ENCODE results near the gene IKBKG.

The IKBKG gene

DNA sequence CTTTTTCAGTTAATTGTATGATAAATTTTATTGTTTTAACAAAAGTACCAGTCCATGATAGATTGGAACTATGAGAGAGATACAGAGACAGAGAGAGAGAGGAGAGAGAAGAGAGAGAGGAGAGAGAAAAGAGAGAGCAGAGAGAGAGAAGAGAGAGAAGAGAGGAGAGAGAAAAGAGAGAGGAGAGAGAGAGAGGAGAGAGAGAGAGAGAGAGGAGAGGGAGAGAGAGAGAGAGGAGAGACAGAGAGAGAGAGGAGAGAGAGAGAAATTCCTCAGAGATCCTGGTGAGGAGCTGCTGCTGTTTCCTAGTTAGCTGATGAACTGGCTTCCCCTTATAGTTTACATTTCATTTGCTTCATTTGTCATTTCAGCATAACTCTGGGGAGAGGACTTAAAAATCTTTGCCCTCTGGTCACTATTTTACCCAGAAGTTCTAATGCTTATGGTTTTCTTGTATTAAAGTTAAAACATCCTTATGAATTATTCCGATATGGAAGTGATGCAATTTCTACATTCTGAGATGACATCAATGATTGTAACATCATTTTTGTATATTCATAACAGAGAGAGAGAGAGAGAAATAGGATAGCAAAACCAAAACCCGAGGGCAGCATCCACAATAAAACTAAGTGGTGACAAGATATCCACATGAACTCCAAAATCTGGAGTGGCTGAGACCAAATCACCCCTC lies 48.3 kb downstream of the IKBKG start:
- H3K27ac ChIP-seq (ENCODE audit: low read depth, low read length, severe bottlenecking): no peak overlapping the region
- no peak overlapping the region for H3K4me3 ChIP-seq (ENCODE audit: extremely low read depth, insufficient read depth, low read length, poor library complexity, severe bottlenecking)
- WGBS, 2 experiments (ENCODE audit: insufficient coverage in 2 of 2): no CpG with 5 or more reads among the region's 2 CpGs
- no peaks in the 10 kb centered on the region for H3K36me3 ChIP-seq (ENCODE audit: control insufficient read depth, insufficient read depth, low read length)
- no peaks in the 10 kb centered on the region for H3K9me3 ChIP-seq (ENCODE audit: control insufficient read depth, low read length)
- H3K4me1 ChIP-seq (ENCODE audit: control insufficient read depth, insufficient read depth, low read length, poor library complexity, severe bottlenecking): peaks cover 2% of the 10 kb centered on the region

DNA sequence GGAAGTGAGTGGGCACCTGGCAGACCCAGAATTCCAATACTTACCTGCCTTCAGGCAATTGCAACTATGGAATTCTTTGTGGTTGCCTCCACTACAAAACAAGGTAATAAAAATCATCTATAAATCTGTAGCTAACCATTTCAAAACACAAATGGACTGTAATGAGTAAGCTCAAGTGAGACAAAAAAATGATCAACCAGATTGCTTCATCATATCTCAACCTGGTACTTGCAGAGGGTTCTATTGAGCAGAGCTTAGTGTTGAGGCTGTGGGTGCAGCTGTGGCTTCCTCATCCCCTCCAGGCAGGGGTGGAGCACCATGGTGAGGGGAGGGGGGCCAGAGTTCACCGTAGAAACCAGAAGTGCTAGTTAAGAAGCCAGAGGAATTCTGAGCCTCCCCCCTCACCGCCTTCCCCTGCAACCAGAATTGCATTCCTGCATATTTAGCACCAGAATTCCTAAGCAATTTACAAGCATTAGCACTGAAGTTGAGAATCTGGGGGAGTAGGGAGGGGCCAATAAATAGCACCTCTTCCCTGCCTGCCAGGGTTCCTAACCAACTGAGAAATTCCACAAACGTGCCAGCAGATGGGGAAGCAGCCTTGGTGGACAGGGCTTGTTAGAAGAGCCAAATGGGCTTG lies 49.0 kb downstream of the IKBKG start:
- Histone ChIP-seq H3K36me3 (ENCODE audit: control insufficient read depth, insufficient read depth, low read length) (no peaks in the 10 kb centered on the region), H3K4me1 (ENCODE audit: control insufficient read depth, insufficient read depth, low read length, poor library complexity, severe bottlenecking) (peaks cover 2% of the 10 kb centered on the region), H3K4me3 (ENCODE audit: extremely low read depth, insufficient read depth, low read length, poor library complexity, severe bottlenecking) (no peak overlapping the region), H3K9me3 (ENCODE audit: control insufficient read depth, low read length) (no peaks in the 10 kb centered on the region), H3K27ac (ENCODE audit: low read depth, low read length, severe bottlenecking) (no peak overlapping the region)
- no CpG with 5 or more reads among the region's 3 CpGs for WGBS, 2 experiments (ENCODE audit: insufficient coverage in 2 of 2)

DNA sequence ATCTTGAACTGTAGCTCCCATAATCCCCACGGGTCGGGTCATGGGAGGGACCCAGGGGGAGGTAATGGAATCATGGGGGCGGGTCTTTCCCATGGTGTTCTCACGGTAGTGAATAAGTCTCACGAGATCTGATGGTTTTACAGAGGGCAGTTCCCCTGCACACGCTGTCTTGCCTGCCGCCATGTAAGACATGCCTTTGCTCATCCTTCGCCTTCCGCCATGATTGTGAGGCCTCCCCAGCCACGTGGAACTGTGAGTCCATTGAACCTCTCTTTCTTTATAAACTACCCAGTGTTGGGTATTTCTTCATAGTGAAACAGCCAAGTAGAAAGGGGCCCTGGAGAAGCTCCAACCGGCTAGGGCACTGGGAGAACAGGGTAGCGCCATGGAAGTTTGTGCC lies 49.8 kb downstream of the IKBKG start:
- peaks cover 2% of the 10 kb centered on the region for H3K4me1 ChIP-seq (ENCODE audit: control insufficient read depth, insufficient read depth, low read length, poor library complexity, severe bottlenecking)
- H3K27ac ChIP-seq (ENCODE audit: low read depth, low read length, severe bottlenecking): no peak overlapping the region
- no peak overlapping the region for H3K4me3 ChIP-seq (ENCODE audit: extremely low read depth, insufficient read depth, low read length, poor library complexity, severe bottlenecking)
- WGBS, 2 experiments (ENCODE audit: insufficient coverage in 2 of 2): 85 to 96% methylated on average over 4 to 6 of the region's 12 CpGs
- no peaks in the 10 kb centered on the region for H3K36me3 ChIP-seq (ENCODE audit: control insufficient read depth, insufficient read depth, low read length)
- H3K9me3 ChIP-seq (ENCODE audit: control insufficient read depth, low read length): no peaks in the 10 kb centered on the region

DNA sequence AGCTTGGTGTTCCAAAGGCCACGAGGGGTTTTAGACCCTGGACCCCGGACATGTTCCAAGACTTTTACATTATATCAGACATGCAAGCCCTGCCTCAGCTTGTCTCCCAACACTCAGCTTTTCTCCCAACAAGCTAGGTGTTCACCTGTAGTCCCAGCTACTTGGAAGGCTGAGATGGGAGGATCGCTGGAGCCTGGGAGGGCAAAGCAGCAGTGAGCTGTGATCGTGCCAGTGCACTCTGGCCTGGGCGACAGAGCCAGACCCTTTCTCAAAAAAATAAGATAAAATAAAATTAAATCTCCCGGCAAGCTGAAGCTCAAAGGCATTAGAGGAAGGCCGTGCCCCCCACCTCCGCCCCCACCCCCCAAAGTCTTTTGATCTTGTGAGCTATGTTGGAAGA lies 51.2 kb downstream of the IKBKG start:
- 100% methylated on average over 1 of the region's 8 CpGs; no CpG with 5 or more reads in 1 of the 2 experiments for WGBS, 2 experiments (ENCODE audit: insufficient coverage in 2 of 2)
- no peak overlapping the region for H3K4me3 ChIP-seq (ENCODE audit: extremely low read depth, insufficient read depth, low read length, poor library complexity, severe bottlenecking)

DNA sequence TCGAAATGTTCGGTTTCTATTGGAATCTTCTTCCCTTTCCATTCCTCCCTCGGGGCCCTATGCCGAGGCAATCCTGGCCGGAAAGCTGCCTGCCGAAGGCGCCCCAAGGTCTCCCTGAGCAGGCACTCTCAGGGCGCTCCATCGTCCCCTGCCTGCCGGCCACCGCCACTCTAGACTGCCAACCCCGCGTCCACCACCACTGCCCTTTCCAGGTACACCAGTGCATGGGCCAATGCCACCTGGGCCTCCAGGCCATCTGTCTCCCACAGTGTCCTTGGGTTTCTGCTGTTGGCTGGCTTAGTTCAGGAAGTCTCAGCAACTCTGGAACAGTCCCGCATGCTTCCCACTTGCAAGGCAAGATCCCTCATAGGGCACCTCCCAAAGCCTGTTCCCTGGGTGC lies 52.1 kb downstream of the IKBKG start:
- Histone ChIP-seq H3K4me1 (ENCODE audit: control insufficient read depth, insufficient read depth, low read length, poor library complexity, severe bottlenecking) (peaks cover 2% of the 10 kb centered on the region), H3K36me3 (ENCODE audit: control insufficient read depth, insufficient read depth, low read length) (no peaks in the 10 kb centered on the region), H3K9me3 (ENCODE audit: control insufficient read depth, low read length) (no peaks in the 10 kb centered on the region), H3K4me3 (ENCODE audit: extremely low read depth, insufficient read depth, low read length, poor library complexity, severe bottlenecking) (no peak overlapping the region), H3K27ac (ENCODE audit: low read depth, low read length, severe bottlenecking) (no peak overlapping the region)
- WGBS, 2 experiments (ENCODE audit: insufficient coverage in 2 of 2): 100% methylated on average over 3 to 12 of the region's 14 CpGs

More for the DNA sequence above, 51.2 kb downstream of the IKBKG start:
- Histone ChIP-seq H3K27ac (ENCODE audit: low read depth, low read length, severe bottlenecking) (no peak overlapping the region), H3K9me3 (ENCODE audit: control insufficient read depth, low read length) (no peaks in the 10 kb centered on the region), H3K36me3 (ENCODE audit: control insufficient read depth, insufficient read depth, low read length) (no peaks in the 10 kb centered on the region), H3K4me1 (ENCODE audit: control insufficient read depth, insufficient read depth, low read length, poor library complexity, severe bottlenecking) (peaks cover 2% of the 10 kb centered on the region)

DNA sequence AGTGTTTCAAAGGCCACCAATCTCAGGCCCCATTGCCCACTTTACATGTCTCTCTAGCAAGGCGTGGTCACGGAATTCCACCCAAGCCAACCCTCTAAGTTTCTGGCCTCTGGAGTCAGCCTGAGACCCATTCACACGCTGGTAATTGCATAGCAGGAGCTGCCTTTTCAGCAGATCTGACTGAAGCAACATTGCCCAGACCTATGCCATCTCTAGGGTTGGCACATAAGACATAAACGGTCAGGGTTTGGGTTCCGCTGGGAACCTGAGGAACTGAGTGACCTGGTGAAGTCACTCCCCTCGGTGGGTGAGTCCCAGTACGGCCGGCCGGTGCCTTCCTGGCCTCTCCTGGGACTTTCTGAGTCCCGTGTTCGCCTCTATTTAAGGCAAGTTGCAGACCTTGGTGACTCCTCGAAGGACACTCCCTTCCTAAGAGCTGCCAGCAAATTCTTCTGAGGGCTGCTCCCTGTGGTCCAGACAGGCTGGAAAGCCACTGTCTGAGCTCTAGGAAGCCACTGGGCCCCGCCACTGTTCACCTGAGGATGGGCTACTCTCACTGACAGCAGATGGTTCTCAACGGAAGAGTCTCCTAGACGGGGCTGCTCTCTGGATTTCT lies 53.4 kb downstream of the IKBKG start:
- H3K27ac ChIP-seq (ENCODE audit: low read depth, low read length, severe bottlenecking): no peak overlapping the region
- H3K4me3 ChIP-seq (ENCODE audit: extremely low read depth, insufficient read depth, low read length, poor library complexity, severe bottlenecking): no peak overlapping the region
- H3K9me3 ChIP-seq (ENCODE audit: control insufficient read depth, low read length): no peaks in the 10 kb centered on the region
- H3K36me3 ChIP-seq (ENCODE audit: control insufficient read depth, insufficient read depth, low read length): no peaks in the 10 kb centered on the region
- WGBS, 2 experiments (ENCODE audit: insufficient coverage in 2 of 2): 95 to 96% methylated on average over 5 to 11 of the region's 15 CpGs
- peaks cover 2% of the 10 kb centered on the region for H3K4me1 ChIP-seq (ENCODE audit: control insufficient read depth, insufficient read depth, low read length, poor library complexity, severe bottlenecking)

DNA sequence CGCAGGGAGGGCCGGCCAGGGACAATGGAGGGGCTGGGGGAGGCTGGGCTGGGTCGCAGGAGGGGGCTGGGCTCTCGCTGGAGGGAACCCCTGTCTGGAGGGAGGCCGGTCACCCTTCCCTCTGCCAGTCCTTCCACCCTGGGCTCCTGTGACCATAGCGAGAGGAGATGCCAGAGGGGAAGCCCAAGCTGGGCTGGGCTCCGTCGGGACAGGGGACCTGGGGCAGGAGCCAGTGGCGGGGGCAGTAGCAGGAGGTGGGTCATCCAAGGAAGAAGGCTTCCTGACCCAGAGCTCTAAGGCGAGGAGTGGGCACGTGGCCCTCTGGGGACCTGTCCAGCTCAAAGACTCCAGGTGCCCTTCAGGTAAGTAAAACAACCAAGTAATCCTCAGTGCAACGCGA lies 54.8 kb downstream of the IKBKG start:
- Histone ChIP-seq H3K4me3 (ENCODE audit: extremely low read depth, insufficient read depth, low read length, poor library complexity, severe bottlenecking) (no peak overlapping the region), H3K27ac (ENCODE audit: low read depth, low read length, severe bottlenecking) (no peak overlapping the region), H3K36me3 (ENCODE audit: control insufficient read depth, insufficient read depth, low read length) (no peaks in the 10 kb centered on the region), H3K9me3 (ENCODE audit: control insufficient read depth, low read length) (no peaks in the 10 kb centered on the region), H3K4me1 (ENCODE audit: control insufficient read depth, insufficient read depth, low read length, poor library complexity, severe bottlenecking) (peaks cover 2% of the 10 kb centered on the region)
- 67% methylated on average over 3 of the region's 13 CpGs; no CpG with 5 or more reads in 1 of the 2 experiments for WGBS, 2 experiments (ENCODE audit: insufficient coverage in 2 of 2)

DNA sequence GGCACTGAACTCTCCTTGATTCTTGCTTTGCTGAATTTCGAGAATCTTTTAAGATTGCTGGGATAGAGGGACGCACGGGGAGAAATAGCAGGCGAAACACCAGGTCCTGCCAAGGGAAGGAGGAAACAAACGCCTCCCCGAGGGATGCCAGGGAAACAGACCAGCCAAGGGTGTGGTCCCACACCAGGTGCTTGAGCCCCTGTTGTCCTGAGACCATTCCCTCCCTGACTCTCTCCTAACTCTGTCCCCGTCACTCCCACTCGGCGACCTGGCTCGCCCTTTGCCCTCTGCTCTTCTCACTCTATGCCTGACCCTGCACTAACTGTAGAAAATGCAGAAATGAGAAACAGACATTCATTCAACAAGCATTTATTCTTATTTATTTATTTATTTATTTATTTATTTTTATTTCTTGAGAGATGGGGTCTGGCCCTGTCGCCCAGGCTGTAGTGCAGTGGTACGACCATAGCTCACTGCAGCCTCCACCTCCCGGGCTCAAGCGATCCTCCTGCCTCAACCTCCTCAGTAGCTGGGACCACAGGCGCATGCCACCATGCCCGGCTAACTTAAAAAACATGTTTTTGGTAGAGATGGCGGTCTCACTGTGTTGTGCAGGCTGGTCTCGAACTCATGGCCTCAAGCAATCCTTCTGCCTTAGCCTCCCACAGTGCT lies 55.5 kb downstream of the IKBKG start:
- 92 to 93% methylated on average over 6 to 7 of the region's 18 CpGs for WGBS, 2 experiments (ENCODE audit: insufficient coverage in 2 of 2)
- Histone ChIP-seq H3K4me3 (ENCODE audit: extremely low read depth, insufficient read depth, low read length, poor library complexity, severe bottlenecking) (no peak overlapping the region), H3K36me3 (ENCODE audit: control insufficient read depth, insufficient read depth, low read length) (no peaks in the 10 kb centered on the region), H3K27ac (ENCODE audit: low read depth, low read length, severe bottlenecking) (no peak overlapping the region), H3K4me1 (ENCODE audit: control insufficient read depth, insufficient read depth, low read length, poor library complexity, severe bottlenecking) (peaks cover 2% of the 10 kb centered on the region), H3K9me3 (ENCODE audit: control insufficient read depth, low read length) (no peaks in the 10 kb centered on the region)

DNA sequence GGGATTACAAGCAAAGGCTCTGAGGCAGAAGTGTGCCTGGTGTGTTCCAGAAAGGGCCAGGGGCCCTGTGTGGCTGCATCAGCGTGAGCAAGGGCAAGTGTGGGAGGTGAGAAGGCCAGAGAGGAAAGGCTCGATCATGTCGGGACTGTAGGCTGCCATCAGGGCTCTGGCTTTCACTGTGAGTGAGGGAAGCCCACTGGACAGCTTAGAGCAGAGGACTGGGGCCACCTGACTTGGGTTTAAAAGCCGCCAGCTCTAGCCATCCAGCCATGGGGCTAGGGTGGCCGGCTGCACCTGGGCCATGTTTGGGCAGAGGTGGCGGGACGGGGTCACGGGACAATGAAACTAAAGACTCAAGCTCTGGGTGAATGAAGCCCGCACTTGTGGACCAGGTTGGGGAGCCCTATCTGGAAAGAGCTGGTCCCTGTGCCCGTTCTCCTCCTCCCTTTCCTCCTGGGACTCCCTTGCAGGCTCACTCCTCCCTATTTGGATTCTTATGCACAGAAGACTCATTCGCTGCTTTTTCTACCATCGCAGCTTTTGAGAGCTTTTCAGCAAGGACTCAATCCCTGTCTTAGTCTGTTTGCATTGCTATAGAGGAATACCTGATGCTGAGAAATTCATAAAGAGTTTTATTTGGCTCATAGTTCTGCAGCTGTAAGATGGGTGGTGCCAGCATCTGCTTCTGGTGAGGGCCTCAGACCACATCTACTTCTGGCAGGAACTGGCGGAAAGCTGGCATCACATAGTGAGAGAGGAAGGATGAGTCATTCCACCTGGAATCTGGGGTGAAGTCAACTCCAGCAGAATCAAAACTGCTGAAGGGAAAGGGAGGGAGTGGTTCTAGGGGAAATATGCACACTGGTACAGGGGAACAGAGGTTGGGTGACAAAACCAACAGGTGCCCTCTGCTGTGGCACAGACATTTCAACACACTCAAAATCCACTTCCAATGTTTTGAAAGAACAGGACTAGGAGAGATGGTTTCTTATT lies 56.3 kb downstream of the IKBKG start:
- Histone ChIP-seq H3K4me3 (ENCODE audit: extremely low read depth, insufficient read depth, low read length, poor library complexity, severe bottlenecking) (no peak overlapping the region), H3K9me3 (ENCODE audit: control insufficient read depth, low read length) (no peaks in the 10 kb centered on the region), H3K27ac (ENCODE audit: low read depth, low read length, severe bottlenecking) (no peak overlapping the region), H3K36me3 (ENCODE audit: control insufficient read depth, insufficient read depth, low read length) (no peaks in the 10 kb centered on the region), H3K4me1 (ENCODE audit: control insufficient read depth, insufficient read depth, low read length, poor library complexity, severe bottlenecking) (peaks cover 2% of the 10 kb centered on the region)
- WGBS, 2 experiments (ENCODE audit: insufficient coverage in 2 of 2): 90 to 100% methylated on average over 1 to 4 of the region's 13 CpGs

DNA sequence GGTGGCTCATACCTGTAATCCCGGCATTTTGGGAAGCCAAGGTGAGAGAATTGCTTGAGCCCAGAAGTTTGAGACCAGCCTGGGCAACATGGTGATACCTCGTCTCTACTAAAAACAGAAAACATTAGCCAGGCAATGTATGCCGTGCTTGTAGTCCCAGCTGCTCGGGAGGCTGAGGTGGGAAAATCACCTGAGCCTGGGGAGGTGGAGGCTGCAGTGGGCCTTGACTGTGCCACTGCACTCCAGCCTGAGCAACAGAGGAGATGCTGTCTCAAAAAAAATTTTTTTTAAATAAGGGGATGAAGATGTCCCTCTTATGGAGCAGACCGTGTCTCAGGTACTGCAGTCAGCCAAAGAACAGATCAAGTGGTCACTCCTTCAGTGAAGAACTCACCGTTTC lies 58.1 kb downstream of the IKBKG start:
- no peaks in the 10 kb centered on the region for H3K4me1 ChIP-seq (ENCODE audit: control insufficient read depth, insufficient read depth, low read length, poor library complexity, severe bottlenecking)
- H3K36me3 ChIP-seq (ENCODE audit: control insufficient read depth, insufficient read depth, low read length): no peaks in the 10 kb centered on the region
- H3K9me3 ChIP-seq (ENCODE audit: control insufficient read depth, low read length): no peaks in the 10 kb centered on the region
- H3K27ac ChIP-seq (ENCODE audit: low read depth, low read length, severe bottlenecking): no peak overlapping the region
- WGBS, 2 experiments (ENCODE audit: insufficient coverage in 2 of 2): 80 to 94% methylated on average over 1 to 3 of the region's 6 CpGs
- H3K4me3 ChIP-seq (ENCODE audit: extremely low read depth, insufficient read depth, low read length, poor library complexity, severe bottlenecking): no peak overlapping the region

All from mesodermal cell (in vitro differentiated cells).